GM18873 (cell line): ENCODE data around the gene GLTP.

Source experiments
- ATAC-seq: cut with Tn5 transposase; IDR thresholded peaks from one replicate; pipeline ENCODE4 v1.9.1; 2021; ENCODE audit warnings: mild to moderate bottlenecking, moderate library complexity, moderate number of reproducible peaks; ENCODE audit not compliant: unreplicated experiment, low FRiP score

Gene GLTP

GRCh38 chr12:109827566-109828550 is 52.5 kb downstream of the GLTP start:
- no peak for ATAC-seq

DNA sequence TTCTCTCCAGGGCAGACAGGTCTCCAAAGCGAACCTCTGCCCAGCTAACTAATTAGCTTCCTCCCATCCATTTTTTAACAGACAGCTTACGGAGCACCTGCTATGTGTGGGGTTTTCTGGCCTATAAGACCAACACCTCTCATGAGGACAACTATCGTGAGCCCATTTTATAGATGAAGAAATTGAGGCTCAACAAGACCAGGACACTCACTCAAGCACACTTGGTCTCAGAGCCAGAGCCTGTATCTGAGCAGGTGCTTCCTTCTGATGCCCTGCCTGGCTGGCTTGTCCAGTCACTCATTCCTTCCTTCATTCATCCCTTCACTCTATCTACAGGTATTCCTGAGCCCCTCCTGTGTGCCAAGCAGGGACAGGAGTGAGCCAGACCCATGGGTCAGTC is 53.3 kb downstream of the GLTP start:
- ATAC-seq = no peak

GRCh38 chr12:109824731-109825130 is 55.6 kb downstream of the GLTP start:
- ATAC-seq = no peak

DNA sequence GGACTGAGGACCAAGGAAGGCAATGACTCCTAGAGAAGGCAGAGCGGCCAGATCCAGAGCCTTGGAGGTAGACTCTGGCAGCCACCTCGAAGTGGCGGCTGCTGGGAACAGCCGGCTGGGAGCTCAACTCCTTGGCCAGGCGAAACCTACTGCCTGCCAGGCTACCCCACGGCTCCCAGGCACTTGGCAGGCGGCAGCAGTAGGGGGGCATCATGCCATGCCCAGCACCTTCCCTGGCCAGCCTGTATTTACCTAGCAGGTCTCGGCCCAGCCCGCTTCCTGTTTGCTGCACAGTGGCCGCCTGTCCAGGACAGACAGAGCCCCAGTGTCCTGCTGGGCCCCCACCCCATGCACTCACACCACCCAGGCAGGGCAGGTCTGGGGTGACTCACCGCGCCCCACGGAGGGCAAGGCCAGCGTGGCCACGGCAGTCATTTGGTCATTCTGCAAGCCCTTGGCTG is 57.4 kb downstream of the GLTP start:
- no peak for ATAC-seq

DNA sequence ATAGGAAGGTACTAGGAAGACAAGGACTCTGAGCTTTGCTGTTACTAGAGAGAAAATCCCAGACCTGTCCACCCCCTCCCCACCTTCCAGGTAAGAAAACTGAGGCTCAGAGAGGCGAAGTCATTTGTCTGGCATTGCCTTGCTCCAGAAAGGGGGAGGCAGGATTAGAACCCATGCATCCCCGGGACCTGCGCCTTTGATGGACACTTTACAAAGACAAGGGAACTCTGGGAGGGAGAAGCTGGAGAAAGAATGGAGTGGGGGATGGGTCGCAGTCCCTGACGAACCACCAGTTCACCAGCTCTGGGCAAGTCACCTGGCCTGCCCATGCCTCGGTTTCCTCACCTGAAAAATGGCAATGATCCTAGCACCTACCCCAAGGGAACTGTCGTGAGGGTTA is 57.9 kb downstream of the GLTP start:
- ATAC-seq = no peak

- ATAC-seq = no peak
Measured at GRCh38 chr12:109821968-109822367, 58.4 kb downstream of the GLTP start.

DNA sequence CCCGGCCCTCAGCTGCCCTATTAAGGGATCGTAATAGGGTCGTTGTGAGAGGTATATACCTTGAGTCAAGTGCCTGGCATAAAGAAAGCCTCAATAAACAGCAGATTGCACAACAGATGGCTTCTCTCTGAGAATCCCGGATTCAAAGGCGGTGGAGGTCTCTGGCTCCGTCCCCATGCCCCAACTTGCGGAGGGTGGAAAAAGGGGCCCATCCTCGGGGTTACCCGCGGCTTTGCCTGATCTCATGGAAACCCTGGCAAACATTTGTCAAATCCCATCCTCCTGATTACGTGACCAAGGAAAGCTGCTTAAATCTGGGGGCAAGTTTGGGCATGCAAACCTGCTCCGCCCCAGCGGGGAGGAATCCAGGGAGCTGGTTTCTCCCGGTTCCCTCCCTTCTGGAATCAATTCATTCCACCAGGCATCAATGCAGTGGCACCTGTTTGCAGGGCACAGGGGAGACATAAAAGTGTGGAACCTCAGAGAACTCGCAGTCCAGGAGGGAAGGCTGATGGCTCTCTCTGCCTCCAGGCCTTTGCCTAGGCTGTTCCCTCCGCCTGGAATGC is 59.4 kb downstream of the GLTP start:
- no peak for ATAC-seq

- no peak for ATAC-seq
Measured at GRCh38 chr12:109818905-109819500, 61.3 kb downstream of the GLTP start.

DNA sequence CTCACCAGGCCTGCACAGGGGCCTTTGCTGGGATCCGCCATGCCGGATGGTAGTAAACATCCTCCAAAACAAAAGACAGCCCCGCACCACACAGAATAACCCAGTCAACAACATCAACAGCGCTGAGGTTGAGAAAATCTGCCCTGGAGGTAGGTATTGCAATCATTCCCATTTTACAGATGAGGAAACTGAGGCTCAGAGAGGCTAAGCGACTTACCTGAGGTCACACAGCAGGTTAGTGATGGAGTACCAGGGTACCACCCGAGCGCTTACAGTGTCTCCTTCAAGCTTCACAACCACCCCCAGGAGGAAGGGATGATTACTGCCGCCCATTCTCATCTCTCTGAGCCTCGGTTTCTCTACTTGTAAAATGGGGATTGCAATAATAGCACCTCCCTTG is 62.1 kb downstream of the GLTP start:
- no peak for ATAC-seq

DNA sequence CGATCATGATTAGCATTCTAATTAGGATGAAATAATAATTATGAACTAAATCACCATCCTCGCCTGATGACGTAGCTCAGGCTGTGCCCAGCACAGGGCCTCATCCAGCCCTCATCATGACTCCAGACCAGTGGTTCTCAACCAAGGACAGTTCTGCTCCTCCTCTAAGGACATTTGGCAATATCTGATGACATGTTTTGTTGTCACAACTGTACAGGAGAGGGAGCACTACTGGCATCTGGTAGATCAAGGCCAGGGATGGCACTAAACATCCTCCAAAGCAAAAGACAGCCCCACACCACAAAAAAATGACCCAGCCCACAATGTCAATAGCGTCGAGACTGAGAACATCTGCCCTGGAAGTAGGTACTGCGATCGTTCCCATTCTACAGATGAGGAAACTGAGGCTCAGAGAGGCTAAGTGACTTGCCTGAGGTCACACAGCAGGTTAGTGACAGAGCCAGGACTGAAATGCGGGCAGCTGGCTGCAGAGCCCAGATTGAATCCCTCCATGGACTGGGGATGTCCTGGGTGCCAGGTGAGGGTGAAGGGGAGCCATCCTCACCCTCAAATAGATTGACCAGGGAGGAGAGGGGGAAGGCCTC is 62.6 kb downstream of the GLTP start:
- no peak for ATAC-seq

- no peak for ATAC-seq
Measured at GRCh38 chr12:109816870-109817269, 63.5 kb downstream of the GLTP start.

- no peak for ATAC-seq
Measured at GRCh38 chr12:109815757-109816617, 64.4 kb downstream of the GLTP start.

GRCh38 chr12:109815225-109815624 is 65.1 kb downstream of the GLTP start:
- ATAC-seq = no peak

DNA sequence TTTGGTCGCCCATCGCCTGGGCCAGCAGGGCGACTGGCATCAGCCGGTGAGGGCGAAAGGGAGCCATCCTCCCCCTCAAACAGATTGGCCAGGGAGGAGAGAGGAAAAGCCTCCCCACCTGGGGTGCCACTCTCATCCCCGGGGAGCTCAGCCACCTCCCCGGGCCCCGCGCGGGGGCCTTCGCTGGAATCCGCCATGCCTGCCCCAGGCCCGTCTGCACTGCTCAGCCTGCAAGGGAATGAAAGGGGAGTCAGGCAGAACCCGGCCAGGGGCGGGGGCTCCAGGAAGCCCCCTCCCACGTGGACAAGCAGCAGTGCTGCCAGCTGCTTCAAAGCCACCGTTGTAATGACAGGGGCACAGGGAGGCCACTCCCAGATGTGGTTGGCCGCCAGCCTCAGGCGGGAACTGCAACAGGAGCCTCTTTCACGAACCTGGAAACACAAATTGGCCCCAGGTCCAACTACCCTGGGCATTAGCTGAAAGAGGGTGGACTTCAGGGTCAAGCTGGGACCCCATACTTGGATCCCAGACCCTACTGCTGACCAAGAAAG is 65.7 kb downstream of the GLTP start:
- ATAC-seq = no peak

GRCh38 chr12:109813810-109814416 is 66.4 kb downstream of the GLTP start:
- ATAC-seq = no peak

DNA sequence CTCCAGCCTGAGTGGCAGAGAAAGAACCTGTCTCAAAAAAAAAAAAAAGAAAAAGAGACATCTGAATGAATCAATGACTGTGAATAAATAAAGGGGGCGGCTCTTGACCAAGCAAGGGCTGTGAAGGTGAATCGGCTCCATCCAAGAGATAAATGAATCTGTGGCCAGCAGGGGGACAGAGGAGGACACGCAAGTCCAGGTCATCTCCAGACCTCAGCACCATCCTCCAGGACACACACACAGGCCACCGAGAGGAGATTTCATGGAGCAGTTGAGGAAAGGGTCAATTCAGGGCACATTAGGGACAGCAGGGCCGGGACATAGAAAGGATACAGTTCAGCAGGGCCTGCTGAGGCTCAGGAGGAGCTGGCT is 68.7 kb downstream of the GLTP start:
- ATAC-seq = no peak

DNA sequence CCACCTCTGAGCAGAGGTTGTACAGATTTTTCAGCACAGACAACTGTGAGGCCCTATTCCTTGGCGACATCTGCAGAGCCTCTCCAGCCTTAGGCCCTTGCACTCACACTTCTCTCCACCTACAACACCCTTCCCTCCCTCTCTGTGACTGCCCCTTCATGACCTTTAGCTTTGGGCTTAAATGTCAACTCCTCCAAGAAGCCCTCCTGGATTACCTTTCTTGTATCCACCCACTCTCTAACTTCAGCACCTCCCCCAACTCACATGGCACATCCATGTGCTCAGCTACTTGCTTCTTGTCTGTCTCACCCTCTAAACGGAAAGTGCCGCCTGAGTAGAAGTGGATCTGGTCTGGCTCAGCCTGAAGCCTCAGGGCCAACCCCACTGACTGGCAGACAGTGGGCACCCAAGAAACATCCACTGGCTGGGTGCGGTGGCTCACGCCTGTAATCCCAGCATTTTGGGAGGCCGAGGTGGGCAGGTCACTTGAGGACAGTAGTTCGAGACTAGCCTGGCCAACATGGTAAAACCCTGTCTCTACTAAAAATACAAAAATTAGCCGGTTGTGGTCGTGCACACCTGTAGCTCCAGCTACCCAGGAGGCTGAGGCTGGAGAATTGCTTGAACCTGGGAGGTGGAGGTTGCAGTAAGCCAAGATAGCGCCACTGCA is 69.3 kb downstream of the GLTP start:
- ATAC-seq = no peak

GRCh38 chr12:109808876-109809646 is 71.3 kb downstream of the GLTP start:
- no peak for ATAC-seq
